Measurements from ENCODE around the gene RPTOR.

DNA sequence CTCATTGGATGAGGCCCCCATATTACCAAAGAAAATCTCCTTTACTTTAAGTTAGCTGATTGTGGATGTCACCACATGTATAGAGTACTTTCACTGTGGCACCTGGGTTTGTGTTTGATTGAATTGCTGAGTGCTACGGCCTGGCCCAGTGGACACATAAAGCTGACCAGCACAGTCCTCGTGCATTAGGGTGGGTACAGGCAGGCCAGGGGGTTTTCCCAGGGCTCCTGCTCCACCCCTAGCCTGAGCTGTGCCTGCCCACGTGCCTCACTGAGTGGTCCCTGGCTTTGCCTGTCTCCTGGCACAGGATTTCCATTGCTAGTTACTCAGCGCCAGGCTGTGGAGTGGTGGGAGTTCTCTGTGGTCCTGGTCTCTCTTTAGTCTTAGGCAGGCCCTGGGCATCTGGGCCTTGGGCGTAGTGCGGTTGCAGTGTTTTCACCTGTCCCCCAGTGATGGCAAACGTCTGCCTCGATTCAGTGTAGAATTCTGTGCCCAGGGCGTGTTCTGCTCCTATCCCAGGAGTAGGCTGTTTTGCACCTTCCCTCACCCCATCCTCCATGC is 86.0 kb downstream of the RPTOR start:
- no peak for TF ChIP-seq POLR2AphosphoS5 (IDR thresholded peaks at IDR 0.05; ENCODE audit: low read depth, low read length)
- TF ChIP-seq POLR2A (IDR thresholded peaks at IDR 0.05; ENCODE audit: low read depth, low read length): no peak
- no peak for TF ChIP-seq SPI1 (IDR thresholded peaks at IDR 0.05; ENCODE audit: low read depth, low read length)

Data from GM12891 (cell line).